GM10847 (cell line): Measurements from ENCODE around the gene ADARB1.

Experiments used
- POLR2A ChIP-seq: IDR thresholded peaks from 2 replicates; pipeline ENCODE4 v1.6.1; 2011; ENCODE audit not compliant: insufficient read length; ENCODE audit errors: extremely low read depth

Gene ADARB1

GRCh38 chr21:45220714-45221490 is 146.5 kb downstream of the ADARB1 start:
- no peak for TF ChIP-seq POLR2A

GRCh38 chr21:45222001-45222400 is 147.6 kb downstream of the ADARB1 start:
- no peak for TF ChIP-seq POLR2A

- TF ChIP-seq POLR2A = no peak
Observed at GRCh38 chr21:45223236-45224185, 149.1 kb downstream of the ADARB1 start.

- TF ChIP-seq POLR2A = no peak
Observed at GRCh38 chr21:45224189-45224938, 150.0 kb downstream of the ADARB1 start.

- TF ChIP-seq POLR2A = no peak
Observed at GRCh38 chr21:45225041-45225740, 150.8 kb downstream of the ADARB1 start.

- TF ChIP-seq POLR2A = no peak
Observed at GRCh38 chr21:45225741-45226327, 151.5 kb downstream of the ADARB1 start.

GRCh38 chr21:45226540-45227326 is 152.4 kb downstream of the ADARB1 start:
- TF ChIP-seq POLR2A = no peak

GRCh38 chr21:45227735-45228134 is 153.4 kb downstream of the ADARB1 start:
- TF ChIP-seq POLR2A = no peak

GRCh38 chr21:45228171-45228641 is 153.8 kb downstream of the ADARB1 start:
- no peak for TF ChIP-seq POLR2A

- no peak for TF ChIP-seq POLR2A
Observed at GRCh38 chr21:45228656-45229240, 154.4 kb downstream of the ADARB1 start.

GRCh38 chr21:45231705-45232104 is 157.3 kb downstream of the ADARB1 start:
- no peak for TF ChIP-seq POLR2A

GRCh38 chr21:45234127-45234526 is 159.7 kb downstream of the ADARB1 start:
- no peak for TF ChIP-seq POLR2A

- no peak for TF ChIP-seq POLR2A
Observed at GRCh38 chr21:45234965-45235364, 160.6 kb downstream of the ADARB1 start.

- TF ChIP-seq POLR2A = no peak
Observed at GRCh38 chr21:45235488-45235887, 161.1 kb downstream of the ADARB1 start.

- TF ChIP-seq POLR2A = no peak
Observed at GRCh38 chr21:45236481-45236880, 162.1 kb downstream of the ADARB1 start.
